AG20443 (cell line): ENCODE measurements around the gene PML.
A peak's percentile ranks its signal among the peaks of the same experiment; 100 is the strongest.
"Not testable (repeated sequence)": the region's sequence is repeated elsewhere in the genome, so short reads cannot be mapped to it uniquely, and the experiment has no call there.

ENCODE experiments used
- DNase-seq: peaks from one replicate; pipeline ENCODE4 v3.0.0; 2012; ENCODE audit warnings: low spot score, mixed read lengths

The PML gene

GRCh38 chr15:73957785-73958184, 36.7 kb upstream of the PML start:
- no peak for DNase-seq

DNA sequence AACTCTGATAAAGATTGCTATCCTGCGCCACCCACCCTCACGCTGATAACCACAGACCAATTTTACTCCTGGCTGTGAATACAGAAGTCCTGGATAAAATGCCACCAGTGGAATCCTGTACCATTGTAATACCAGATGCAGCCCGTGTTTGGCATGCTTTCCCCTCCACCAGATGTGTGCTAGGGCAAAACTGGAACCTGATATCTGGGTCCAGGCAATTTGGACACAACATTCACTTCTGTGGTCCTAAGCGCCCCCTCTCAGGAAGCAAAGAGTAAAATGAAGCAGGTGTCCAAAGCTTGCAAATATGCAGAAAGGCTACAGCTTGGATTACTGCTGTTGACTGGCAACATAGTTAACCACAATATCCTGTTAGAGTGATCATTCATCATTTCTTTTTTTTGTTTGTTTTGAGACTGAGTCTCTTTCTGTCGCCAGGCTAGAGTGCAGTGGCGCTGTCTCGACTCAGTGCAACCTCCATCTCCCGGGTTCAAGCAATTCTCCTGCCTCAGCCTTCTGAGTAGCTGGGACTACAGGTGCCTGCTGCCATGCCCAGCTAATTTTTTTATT, 35.4 kb upstream of the PML start:
- DNase-seq = no peak

DNA sequence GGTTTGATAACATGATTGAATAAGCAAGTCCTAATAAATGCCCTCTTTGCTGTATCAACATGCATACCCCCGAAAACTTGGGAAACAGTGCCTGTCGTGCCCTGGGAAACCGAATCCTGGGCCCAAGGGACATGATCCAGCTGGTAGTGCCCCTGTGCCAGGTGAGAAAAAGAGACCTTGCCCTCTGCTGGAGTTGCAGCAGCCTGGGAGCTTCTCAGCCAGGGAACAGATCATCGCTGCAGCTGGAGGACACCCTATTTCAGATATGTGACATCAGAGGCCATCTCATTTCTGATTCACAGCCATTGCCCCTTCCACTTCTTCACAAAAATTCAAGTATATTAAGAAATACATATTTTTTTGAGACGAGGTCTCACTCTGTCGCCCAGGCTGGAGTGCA, 34.7 kb upstream of the PML start:
- DNase-seq = no peak

DNA sequence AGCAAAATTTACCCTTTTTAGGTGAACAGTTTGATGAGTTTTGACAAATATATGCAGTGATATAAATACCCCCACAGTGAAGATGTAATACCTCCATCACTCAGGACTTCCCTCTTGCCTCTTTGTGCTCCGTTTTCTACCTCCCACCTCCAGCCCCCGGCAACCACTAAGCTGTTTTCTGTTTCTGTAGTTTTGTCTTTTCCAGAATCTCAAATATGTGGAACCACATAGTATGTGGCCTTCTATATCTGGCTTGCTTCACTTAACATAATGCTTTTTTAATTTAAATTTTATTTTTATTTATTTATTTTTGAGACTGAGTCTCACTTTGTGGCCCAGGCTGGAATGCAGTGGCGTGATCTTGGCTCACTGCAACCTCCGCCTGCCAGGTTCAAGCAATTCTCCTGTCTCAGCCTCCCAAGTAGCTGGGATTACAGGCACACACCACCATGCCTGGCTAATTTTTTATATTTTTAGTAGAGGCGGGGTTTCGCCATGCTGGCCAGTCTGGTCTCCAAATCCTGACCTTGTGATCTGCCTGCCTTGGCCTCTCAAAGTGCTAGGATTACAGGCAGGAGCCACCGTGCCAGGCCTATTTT, 33.9 kb upstream of the PML start:
- not testable (repeated sequence) for DNase-seq

GRCh38 chr15:73962433-73962832, 32.1 kb upstream of the PML start:
- DNase-seq = no peak

DNA sequence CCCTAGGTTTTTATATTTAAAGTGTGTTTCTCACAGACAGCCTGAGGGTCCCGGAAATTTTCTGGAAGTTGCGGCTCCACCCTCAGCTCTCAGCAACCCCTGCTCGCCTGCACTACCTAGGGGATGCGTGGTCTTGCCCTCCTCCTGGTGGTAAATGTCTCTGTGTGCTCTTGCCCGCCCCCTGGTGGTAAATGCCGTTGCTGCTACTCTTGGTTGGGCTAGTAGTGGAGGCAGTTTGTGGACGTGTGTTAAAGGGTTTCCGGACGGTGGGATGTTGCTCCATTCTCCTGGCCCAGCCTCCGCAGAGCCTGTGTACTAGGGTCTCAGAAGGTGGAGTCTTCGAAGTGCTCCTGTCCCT, 29.8 kb upstream of the PML start:
- peak; percentile 84 for DNase-seq

GRCh38 chr15:73965094-73965757, 29.3 kb upstream of the PML start:
- DNase-seq = peak; percentile 5

DNA sequence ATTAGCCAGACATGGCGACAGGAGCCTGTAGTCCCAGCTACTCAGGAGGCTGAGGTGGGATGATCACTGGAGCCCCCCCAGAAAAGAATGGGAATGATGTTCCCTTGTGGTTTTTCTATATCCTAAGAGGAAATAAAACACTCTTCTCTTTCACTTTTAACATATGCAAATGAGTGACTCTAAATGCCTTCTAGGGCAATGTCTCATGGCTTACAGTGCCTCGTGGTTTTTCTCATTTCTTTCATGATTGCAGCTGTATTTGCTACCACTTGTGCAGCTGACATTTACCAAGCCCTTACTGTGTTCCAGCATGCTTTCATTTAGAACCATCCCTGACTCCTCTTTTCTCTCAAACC, 28.8 kb upstream of the PML start:
- DNase-seq = peak; percentile 44

- DNase-seq = no peak
These were observed 26.1 kb upstream of the PML start for GRCh38 chr15:73968461-73968860.

DNA sequence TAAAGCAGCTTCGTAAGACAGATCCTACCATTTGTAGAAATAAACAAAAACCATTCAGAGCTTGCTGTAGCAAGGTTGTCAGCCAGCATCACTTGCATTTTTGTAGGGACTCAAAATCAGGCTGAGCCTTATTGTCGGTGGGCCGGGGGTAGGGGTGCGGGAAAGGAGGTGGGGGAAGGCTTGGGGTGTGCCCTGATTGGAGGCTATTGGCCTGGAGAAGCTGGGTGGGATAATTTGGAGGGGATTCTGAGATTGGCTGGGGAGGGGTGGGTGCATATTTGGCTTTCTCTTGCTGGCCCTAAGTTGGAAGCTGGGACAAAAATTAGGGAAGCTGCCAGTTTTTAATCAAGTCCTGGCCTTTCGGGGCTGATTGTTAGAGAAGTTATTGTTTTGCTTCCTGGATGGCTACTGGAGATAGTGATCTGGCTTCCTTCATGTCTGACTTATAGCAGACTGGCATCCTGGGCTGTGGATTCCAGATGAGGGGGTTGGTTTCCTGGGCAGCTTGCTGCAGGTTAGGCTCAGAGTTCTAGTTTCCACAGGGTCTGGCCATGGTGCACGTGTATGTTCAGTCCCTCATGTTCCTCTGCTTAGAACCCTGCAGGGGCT, 25.3 kb upstream of the PML start:
- peak; percentile 4 for DNase-seq

DNA sequence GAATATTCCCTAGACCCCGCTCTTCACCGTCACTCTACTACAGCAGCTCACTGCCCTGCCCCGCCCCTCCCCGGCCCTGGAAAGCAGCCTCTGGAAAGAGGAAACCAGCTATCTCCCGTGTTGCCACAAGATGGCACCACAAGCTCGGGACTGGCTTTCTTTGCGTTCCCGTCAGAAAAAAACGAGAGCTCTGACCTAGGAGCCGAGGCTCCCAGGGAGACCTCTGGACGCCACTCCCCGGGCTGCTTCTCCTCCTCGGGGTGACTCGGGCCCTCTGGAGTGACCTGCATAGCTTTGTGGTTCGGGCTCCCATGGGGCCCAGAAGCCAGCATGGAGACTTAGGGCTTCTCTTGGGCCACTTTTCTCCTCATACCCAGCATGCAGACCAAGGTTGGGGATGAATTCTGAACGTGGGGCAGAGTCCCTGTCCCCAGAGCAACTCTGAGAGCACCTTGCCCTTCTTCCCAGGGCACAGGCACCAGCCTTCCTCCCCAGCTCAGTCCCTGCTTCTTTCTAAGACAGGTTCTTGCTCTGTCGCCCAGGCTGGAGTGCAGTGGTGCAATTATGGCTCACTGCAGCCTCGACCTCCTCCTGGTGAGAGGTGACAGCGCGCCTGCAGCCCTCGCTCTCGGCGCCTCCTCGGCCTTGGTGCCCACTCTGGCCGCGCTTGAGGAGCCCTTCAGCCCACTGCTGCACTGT, 21.4 kb upstream of the PML start:
- peak; percentile 86 for DNase-seq

- DNase-seq = not testable (repeated sequence)
These were observed 20.8 kb upstream of the PML start for GRCh38 chr15:73973683-73974200.

DNA sequence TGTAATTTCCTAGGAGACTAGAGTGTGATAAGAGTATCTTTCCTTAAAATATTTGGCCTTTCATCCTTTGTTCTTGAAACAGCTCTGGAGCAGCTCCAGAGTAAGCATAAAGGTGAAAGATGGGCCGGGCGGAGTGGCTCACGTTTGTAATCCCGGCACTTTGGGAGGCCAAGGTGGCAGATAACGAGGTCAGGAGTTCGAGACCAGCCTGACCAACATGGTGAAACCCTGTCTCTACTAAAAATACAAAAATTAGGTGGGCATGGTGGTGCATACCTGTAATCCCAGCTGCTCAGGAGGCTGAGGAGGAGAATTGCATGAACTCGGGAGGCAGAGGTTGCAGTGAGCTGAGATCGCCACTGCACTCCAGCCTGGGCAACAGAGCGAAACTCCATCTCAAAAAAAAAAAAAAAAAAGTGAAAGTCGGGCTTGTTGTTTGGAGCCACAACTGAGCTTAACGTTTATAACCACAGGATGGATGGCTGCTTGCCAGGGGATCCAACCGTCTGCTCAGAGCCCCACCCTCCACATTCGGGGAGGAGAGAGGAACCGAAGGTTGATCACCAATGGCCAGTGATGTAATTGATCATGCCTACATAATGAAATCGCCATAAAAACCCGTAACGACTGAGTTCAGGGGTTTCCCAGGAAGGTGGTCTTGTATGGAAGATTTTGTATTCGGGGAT, 18.9 kb upstream of the PML start:
- not testable (repeated sequence) for DNase-seq

DNA sequence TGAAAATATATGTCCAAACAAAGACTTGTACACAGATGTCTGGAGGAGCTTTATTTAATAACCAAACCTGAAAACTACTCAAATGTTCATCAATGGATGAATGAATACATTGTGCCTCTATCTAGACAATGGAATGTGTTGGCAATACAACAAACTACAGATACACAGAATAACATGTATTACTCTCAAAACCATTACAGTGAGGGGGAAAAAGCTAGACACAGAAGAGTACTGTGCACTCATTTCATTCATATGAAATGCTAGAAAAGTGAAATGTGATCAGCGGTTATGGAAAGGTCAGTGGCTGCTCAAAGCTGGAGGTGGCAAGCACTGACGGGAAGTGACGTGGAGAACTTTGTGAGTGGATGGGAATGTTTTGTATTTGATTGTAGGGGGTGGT, 15.6 kb upstream of the PML start:
- no peak for DNase-seq

- no peak for DNase-seq
These were observed 14.9 kb upstream of the PML start for GRCh38 chr15:73979636-73980035.

DNA sequence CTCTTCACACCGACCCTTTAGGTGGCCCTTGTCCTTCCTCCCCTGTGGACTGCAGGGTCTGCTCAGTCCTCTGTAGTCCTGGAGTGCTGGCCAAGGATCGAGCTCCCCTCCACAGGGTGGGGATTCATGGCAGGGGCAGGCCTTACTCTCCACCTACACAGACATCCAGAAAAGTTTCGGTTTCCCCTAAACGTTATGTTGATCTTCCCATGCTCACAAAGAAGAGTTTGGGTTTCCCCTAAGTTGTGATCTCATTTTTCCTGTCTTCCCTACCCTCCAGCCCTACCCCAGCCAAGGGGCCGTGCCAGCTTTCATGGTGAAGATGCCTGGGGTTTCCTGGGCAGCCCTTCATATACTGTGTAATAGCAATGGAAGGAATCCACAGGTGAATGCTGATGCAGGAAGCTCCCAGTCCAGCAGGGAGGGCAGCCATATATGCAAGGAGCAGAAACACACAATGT, 12.7 kb upstream of the PML start:
- no peak for DNase-seq

DNA sequence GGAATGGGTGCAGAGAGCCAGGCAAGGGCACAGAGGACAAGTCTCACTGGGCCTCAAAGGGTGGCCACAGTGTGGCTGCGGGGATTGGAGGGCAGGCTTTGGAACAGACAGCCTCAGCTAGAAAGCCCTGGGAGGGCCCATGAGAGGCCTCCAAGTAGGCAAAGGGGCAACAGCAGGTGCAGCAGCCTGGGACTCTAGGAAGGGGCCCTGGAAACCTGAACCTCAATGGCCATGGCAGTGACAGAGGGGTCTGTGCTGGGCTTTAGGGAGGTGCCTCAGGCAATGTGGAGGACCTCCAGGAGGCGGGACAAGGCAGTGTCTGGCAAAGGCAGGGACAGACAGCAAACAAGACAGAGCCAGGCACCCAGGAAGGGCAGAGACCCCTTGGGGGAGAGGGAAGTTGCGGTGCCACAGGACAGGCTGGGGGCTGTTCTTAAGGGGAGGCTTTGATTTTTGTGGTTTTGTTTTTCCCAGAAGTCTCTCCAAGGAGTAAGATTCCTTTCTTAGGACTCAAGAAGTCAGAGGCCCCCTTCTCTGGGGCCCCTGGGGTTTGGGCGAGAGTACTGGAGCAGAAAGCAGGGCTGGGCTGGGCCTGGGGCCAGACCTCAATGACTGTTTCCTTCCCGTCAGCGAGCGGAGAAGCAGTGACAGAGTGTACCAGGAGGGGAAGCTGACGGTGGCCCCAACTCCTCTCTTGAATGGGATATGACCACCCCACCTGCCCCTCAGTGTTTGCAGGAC, 12.1 kb upstream of the PML start:
- peak; percentile 82 for DNase-seq

GRCh38 chr15:73983211-73983727, 11.2 kb upstream of the PML start:
- DNase-seq = peak; percentile 76

DNA sequence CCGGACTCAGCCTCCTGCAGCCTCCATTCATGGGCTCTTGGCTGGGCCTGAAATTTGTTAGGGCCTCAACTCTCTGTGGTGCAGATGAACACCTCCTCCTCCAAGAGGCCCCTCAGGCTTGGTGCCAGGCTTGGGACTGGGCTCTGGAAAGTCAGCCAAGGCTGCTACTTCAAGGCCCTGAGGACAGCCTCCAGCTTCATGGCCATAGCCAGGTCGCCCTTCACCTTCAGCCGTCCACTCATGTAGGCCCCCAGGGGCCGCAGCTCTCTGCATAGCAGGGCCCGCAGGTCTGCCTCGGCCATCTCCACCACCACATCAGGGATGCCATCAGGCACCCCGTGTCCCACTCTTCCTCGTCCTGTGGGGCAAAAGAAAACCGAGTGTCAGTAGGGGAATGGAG, 10.7 kb upstream of the PML start:
- DNase-seq = no peak

DNA sequence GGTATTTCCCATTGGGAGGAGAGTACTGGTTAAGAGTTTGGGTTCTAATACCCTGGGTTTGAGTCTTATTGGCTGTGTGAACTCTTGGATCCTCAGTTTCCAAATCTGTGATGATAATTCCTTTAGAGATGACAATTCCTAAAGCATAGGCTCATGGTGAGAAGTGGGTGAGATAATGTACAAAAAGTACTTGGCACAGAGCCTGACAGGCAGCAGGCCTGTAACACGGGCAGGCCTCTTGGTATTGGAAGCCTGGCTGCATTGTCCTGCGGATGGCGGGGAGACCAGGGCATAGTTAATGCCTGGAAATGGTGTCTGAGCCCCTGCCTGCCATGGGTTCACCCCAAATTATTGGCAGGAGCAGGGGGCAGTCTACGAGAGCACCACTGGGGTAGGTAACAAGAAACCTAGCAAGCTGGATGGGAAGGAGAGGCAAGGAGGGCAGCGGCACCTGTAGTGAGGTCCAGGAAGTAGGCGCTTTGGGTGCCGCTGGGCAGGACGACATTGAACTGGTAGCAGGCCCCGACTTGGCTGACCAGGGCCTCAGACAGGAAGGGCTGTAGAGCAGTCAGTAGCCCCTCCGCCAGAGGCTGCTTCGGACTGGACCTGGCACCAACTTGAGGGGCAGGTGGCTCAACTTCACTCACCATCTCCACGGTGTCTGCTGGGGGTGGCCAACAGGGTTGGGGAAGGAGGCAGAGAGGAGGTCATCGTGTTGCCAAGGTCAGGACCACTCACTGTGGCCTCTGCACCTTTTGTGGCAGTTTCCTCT, 10.1 kb upstream of the PML start:
- DNase-seq = no peak
